Activated B cell treated with CpG ODN at 0.5 μM for 24 hours (primary cell): ENCODE results near the gene TBC1D12. TPM values are rescaled to one million over a fixed set of nuclear protein-coding genes. Genes with fewer than 3 reads are reported as not detected.
"Not testable (repeated sequence)": the region's sequence is repeated elsewhere in the genome, so short reads cannot be mapped to it uniquely, and the experiment has no call there.

Experiments
- ATAC-seq: fragments of 200-7000 bp; cut with Tn5 transposase; one replicate; pipeline ENCODE4 v1.10.0; 2021; ENCODE audit warnings: low read depth, mild to moderate bottlenecking, moderate library complexity
- CTCF ChIA-PET: fragments of 350-600 bp; sonication (Branson Sonifier 250); formaldehyde crosslinking; loops from one replicate; lab custom pipeline; 2021; ENCODE audit warnings: antibody characterized with exemption; lab: Charles Lee
- POLR2A ChIA-PET: fragments of 350-600 bp; sonication (Branson Sonifier 250); formaldehyde crosslinking; loops from one replicate; lab custom pipeline; 2021; ENCODE audit warnings: antibody characterized with exemption; lab: Charles Lee
- DNase-seq: peaks from one replicate; pipeline ENCODE4 v3.0.0; 2022
- H3K27ac Mint-ChIP-seq: one replicate; pipeline ENCODE4 v1.8.0; 2020; ENCODE audit warnings: mixed read lengths
- H3K27me3 Mint-ChIP-seq: one replicate; pipeline ENCODE4 v1.8.0; 2021; ENCODE audit warnings: mixed read lengths
- H3K36me3 Mint-ChIP-seq: one replicate; pipeline ENCODE4 v1.8.0; 2021; ENCODE audit warnings: low read depth, mixed read lengths
- H3K4me1 Mint-ChIP-seq: one replicate; pipeline ENCODE4 v1.8.0; 2021; ENCODE audit warnings: mixed read lengths
- H3K4me3 Mint-ChIP-seq: one replicate; pipeline ENCODE4 v1.8.0; 2020; ENCODE audit warnings: mild to moderate bottlenecking, mixed read lengths
- H3K9me3 Mint-ChIP-seq: one replicate; pipeline ENCODE4 v1.8.0; 2020; ENCODE audit warnings: mixed read lengths
- CTCF ChIP-seq: fragments of 200-600 bp; IDR thresholded peaks from one replicate; pipeline ENCODE4 v1.8.0; 2022; ENCODE audit warnings: antibody characterized with exemption, mild to moderate bottlenecking
- intact Hi-C: fragments of 100-400 bp; cut with micrococcal nuclease; formaldehyde crosslinking; loops from one replicate; pipeline ENCODE4 v1.15.1; 2024
- total RNA-seq: library from RNA; stranded (reverse); gene quantifications from 2 replicates; pipeline ENCODE4 v1.2.3, GENCODE V29; 2022

Gene TBC1D12
- total RNA-seq, 1 donor from 2014 or later = 6.1 TPM

DNA sequence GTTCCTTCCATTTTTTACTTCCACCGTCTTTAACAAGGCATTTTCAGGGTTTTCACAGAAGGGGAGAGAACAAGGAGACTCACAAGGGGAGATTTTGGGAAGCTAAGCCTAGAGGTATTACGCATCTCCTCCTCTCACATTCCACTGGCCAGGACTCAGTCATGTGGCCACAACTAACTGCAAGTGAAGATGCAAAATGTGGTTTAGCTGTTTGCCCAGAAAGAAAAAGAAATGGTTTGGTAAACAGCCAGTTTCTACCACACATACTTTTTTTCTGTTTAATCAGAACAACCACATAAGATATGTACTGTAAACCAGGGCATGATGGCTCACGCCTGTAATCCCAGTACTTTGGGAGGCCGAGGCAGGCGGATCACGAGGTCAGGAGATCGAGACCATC, 121.8 kb downstream of the TBC1D12 start:
- POLR2A ChIA-PET = no interaction called here
- Mint-ChIP-seq H3K4me1 (no peaks in the 10 kb centered on the region), H3K9me3 (no peaks in the 10 kb centered on the region), H3K4me3 (no peak overlapping the region), H3K36me3 (peaks cover 13% of the 10 kb centered on the region), H3K27me3 (no peaks in the 10 kb centered on the region), H3K27ac (no peak overlapping the region)
- ATAC-seq (no peak), DNase-seq (no peak)
- CTCF ChIA-PET = interaction anchor here (0.6 kb wide), 1 partner anchor 9 kb away, joined by 4 read pairs; no protein-coding TSS in a partner anchor
- TF ChIP-seq CTCF = no peak
- intact Hi-C loops = no loop called here

DNA sequence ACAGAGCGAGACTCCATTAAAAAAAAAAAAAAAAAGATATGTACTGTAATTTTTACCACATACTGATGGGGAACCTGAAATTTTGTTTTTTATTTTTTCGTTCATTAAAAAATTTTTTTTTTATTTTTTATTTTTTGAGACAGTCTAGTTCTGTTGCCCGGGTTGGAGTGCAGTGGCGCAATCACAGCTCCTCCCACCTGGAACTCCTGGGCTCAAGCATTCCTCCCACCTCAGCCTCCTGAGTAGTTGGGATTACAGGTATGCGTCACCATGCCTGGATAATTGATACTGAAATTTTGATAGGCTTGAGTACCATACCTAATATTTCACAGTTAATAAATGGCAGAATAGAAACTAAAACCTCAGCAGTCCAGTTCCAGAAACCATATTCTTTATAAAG, 122.4 kb downstream of the TBC1D12 start:
- Mint-ChIP-seq H3K9me3 (no peaks in the 10 kb centered on the region), H3K4me3 (no peak overlapping the region), H3K27ac (no peak overlapping the region), H3K27me3 (no peaks in the 10 kb centered on the region), H3K4me1 (no peaks in the 10 kb centered on the region), H3K36me3 (peaks cover 15% of the 10 kb centered on the region)
- intact Hi-C loops = no loop called here
- CTCF ChIA-PET = no interaction called here
- DNase-seq = no peak
- ATAC-seq = no peak
- POLR2A ChIA-PET = no interaction called here
- no peak for TF ChIP-seq CTCF

DNA sequence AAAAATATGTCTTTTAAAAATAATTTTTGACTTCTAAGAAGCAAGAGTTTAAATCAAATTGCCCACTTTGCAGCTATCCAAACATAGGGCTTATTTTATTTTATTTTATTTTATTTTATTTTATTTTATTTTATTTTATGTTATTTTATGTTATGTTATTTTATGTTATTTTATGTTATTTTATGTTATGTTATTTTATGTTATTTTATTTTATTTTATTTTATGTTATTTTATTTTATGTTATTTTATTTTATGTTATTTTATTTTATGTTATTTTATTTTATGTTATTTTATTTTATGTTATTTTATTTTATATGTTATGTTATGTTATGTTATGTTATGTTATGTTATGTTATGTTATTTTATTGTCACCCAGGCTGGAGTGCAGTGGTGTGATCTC, 129.2 kb downstream of the TBC1D12 start:
- H3K27me3 Mint-ChIP-seq, H3K4me1 Mint-ChIP-seq, intact Hi-C loops, POLR2A ChIA-PET, CTCF ChIA-PET, DNase-seq, H3K27ac Mint-ChIP-seq, H3K4me3 Mint-ChIP-seq, ATAC-seq, H3K9me3 Mint-ChIP-seq: not testable (repeated sequence)
- H3K36me3 Mint-ChIP-seq = peaks cover 17% of the 10 kb centered on the region

GRCh38 chr10:94533027-94533426, 130.7 kb downstream of the TBC1D12 start:
- ChIA-PET POLR2A (no interaction called here), CTCF (no interaction called here)
- no peak for TF ChIP-seq CTCF
- Mint-ChIP-seq H3K27me3 (no peaks in the 10 kb centered on the region), H3K9me3 (no peaks in the 10 kb centered on the region), H3K27ac (no peak overlapping the region), H3K36me3 (peaks cover 17% of the 10 kb centered on the region), H3K4me1 (no peaks in the 10 kb centered on the region), H3K4me3 (no peak overlapping the region)
- intact Hi-C loops = no loop called here
- no peak for DNase-seq
- ATAC-seq = no peak

DNA sequence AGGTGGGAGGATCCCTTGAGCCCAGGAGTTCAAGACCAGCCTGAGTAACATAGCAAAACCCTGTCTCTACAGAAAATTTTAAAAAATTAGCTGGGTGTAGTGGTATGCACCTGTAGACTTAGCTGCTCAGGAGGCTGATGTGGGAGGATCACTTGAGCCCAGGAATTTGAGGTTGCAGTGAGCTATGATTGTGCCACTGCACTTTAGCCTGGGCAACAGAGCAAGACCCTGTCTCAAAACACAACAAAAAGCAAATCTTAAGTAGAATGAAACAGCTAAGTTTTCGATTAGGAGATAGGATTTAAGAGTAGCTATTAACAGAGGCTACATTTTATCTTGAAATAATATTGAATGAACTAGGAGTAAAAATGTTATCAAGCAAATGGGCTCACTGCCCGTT, 139.9 kb downstream of the TBC1D12 start:
- H3K9me3 Mint-ChIP-seq, H3K27me3 Mint-ChIP-seq, DNase-seq, H3K4me3 Mint-ChIP-seq, CTCF ChIA-PET, ATAC-seq, H3K27ac Mint-ChIP-seq: not testable (repeated sequence)
- intact Hi-C loops = loop anchor here (10.0 kb wide), 1 partner anchor 1047 kb away; the partner anchor contains the start of gene CEP55
- Mint-ChIP-seq H3K36me3 (peaks cover 12% of the 10 kb centered on the region), H3K4me1 (peaks cover 23% of the 10 kb centered on the region)
- POLR2A ChIA-PET = interaction anchor here (0.8 kb wide), 1 partner anchor 53 kb away, joined by 7 read pairs; no protein-coding TSS in a partner anchor

- ATAC-seq (peak; percentile 81), DNase-seq (peak; percentile 60)
- peaks cover 2% of the 10 kb centered on the region for H3K27me3 Mint-ChIP-seq
- TF ChIP-seq CTCF = no peak
- POLR2A ChIA-PET = interaction anchor here (1.0 kb wide), 2 partner anchors 183 to 844 kb away, joined by 3 to 4 read pairs; partner anchors contain the start of gene NOC3L
- CTCF ChIA-PET = no interaction called here
- peaks cover 12% of the 10 kb centered on the region for H3K36me3 Mint-ChIP-seq
- no peaks in the 10 kb centered on the region for H3K9me3 Mint-ChIP-seq
- peak within 1 kb of the TSS; percentile 87 for H3K27ac Mint-ChIP-seq
- H3K4me3 Mint-ChIP-seq = peak within 1 kb of the TSS; percentile 99
- peaks cover 23% of the 10 kb centered on the region for H3K4me1 Mint-ChIP-seq
- intact Hi-C loops = loop anchor here (1.0 to 10.0 kb wide), 4 partner anchors 142 to 1051 kb away; partner anchors contain the start of genes CEP55, FRA10AC1 and NOC3L
Measured at GRCh38 chr10:94545391-94546048, 143.2 kb downstream of the TBC1D12 start, which contains the start of gene HELLS. Gene HELLS (plus strand): TSS chr10:94545788. CDS start chr10:94545922, 134 bp downstream.
